Gastroesophageal sphincter (tissue), 3 donors: Measurements from ENCODE around the gene ARL13A.

Experiments used
- POLR2AphosphoS5 ChIP-seq: sonication (generic); formaldehyde crosslinking; IDR thresholded peaks from one replicate; pipeline ENCODE4 v1.6.1; 2017; ENCODE audit warnings: antibody characterized with exemption
- TF ChIP-seq, protein P1 (sequence below), 4 experiments: fragments of 200-600 bp in 2 of 4; fragments of 450-650 bp in 2 of 4; sonication (generic) in 1 of 4; IDR thresholded peaks; one replicate each; pipeline ENCODE4 v1.5.1; 2017 to 2019; ENCODE audit warnings: antibody characterized with exemption in 4 of 4, mild to moderate bottlenecking in 2 of 4, moderate library complexity in 2 of 4

GRCh38 chrX:100969408-100969807 is at the start of gene ARL13A:
- TF ChIP-seq POLR2AphosphoS5, result no peak
- TF ChIP-seq, protein P1, sequence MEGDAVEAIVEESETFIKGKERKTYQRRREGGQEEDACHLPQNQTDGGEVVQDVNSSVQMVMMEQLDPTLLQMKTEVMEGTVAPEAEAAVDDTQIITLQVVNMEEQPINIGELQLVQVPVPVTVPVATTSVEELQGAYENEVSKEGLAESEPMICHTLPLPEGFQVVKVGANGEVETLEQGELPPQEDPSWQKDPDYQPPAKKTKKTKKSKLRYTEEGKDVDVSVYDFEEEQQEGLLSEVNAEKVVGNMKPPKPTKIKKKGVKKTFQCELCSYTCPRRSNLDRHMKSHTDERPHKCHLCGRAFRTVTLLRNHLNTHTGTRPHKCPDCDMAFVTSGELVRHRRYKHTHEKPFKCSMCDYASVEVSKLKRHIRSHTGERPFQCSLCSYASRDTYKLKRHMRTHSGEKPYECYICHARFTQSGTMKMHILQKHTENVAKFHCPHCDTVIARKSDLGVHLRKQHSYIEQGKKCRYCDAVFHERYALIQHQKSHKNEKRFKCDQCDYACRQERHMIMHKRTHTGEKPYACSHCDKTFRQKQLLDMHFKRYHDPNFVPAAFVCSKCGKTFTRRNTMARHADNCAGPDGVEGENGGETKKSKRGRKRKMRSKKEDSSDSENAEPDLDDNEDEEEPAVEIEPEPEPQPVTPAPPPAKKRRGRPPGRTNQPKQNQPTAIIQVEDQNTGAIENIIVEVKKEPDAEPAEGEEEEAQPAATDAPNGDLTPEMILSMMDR (IDR thresholded peaks at IDR 0.05), result no peak
